ENCODE results near the gene SAMD4A.

Gene SAMD4A

DNA sequence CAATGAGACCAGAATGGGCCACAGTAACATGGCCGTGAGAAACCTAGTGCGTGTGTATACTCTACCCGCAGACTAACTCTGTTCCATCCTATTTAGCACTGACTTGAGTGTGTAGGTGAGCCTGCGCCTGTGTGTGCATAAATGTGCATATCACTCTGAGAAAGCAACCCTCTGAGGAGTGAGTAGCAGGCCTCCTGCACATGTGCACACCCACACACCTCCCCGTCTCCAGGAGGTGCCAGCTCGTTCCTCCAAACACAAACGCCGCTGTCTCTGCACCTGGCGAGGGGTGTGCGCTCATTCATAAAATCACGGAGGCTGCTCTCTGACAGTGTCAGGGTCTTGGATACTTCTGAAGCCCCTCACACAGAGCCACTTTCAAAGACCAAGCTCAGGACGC is 196.8 kb downstream of the SAMD4A start:
- no peaks in the 10 kb centered on the region for H3K4me1 ChIP-seq (ENCODE audit: control insufficient read depth, low read depth, low read length)
- H3K36me3 ChIP-seq (ENCODE audit: control insufficient read depth, low read depth, low read length): no peaks in the 10 kb centered on the region
- no peak overlapping the region for H3K9ac ChIP-seq (ENCODE audit: low read length)
- H3K4me3 ChIP-seq (ENCODE audit: low read length): no peak overlapping the region
- no peaks in the 10 kb centered on the region for H3K27me3 ChIP-seq (ENCODE audit: control insufficient read depth, insufficient read depth, low read length)
- H3K9me3 ChIP-seq (ENCODE audit: control insufficient read depth, low read depth, low read length): no peaks in the 10 kb centered on the region
- H3K27ac ChIP-seq (ENCODE audit: low read length): no peak overlapping the region

DNA sequence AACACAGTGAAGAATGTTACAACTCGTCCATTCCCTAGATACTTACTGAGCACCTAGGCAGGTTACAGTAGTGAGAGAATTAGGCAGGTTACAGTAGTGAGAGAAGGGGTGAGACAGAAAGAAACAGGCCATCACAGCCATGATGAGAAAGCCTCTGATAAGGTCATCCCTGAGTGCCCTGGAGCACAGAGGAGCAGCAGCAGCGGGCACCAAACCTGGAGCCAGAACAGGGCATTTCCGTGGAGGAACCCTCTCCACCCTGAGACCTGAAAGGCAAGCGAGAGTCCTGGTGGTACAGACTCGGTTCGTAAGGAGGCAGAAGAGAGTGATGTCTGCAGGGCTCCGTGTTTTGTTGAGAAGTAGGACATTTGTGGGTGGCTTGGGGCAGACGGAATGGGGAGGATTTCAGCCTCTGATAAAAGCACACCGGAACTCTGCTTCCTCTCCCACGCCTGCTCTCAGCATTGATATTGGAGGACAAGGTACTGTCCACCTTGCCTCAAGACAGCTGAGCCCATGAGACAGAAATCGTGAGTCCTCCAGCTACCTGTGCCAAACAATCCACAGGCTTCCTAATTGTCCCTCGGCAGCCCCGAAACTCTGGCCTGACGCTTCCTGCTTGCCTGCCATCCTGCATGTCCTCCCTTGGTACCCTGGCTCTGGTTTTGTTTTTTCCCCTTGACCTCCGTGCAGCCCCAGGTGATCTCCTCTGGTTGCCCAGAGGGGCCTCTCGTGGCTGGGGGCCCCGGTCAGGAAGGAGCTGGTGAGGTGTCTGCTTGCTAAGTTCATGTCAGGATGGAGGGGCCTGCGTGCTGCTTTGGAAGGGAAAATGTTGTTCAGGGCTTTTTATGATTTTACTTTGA is 199.6 kb downstream of the SAMD4A start:
- Histone ChIP-seq H3K9me3 (ENCODE audit: control insufficient read depth, low read depth, low read length) (no peaks in the 10 kb centered on the region), H3K36me3 (ENCODE audit: control insufficient read depth, low read depth, low read length) (no peaks in the 10 kb centered on the region), H3K4me3 (ENCODE audit: low read length) (no peak overlapping the region), H3K4me1 (ENCODE audit: control insufficient read depth, low read depth, low read length) (no peaks in the 10 kb centered on the region), H3K27me3 (ENCODE audit: control insufficient read depth, insufficient read depth, low read length) (no peaks in the 10 kb centered on the region), H3K27ac (ENCODE audit: low read length) (no peak overlapping the region), H3K9ac (ENCODE audit: low read length) (no peak overlapping the region)

DNA sequence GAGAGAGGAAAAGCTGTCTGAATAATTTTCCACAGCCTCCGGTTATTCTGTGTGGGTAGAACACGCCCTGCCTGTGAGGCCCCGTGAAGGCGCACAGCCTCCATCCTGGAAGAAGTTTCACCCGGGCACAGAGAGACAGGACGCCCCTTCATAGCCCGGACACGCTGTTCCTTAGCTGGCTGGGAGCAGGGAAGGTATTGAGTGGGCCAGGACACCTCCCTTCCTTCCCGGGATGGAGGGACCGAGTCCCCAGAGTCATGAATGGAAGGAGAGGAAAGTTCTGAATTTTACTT is 200.2 kb downstream of the SAMD4A start:
- Histone ChIP-seq H3K9ac (ENCODE audit: low read length) (no peak overlapping the region), H3K36me3 (ENCODE audit: control insufficient read depth, low read depth, low read length) (no peaks in the 10 kb centered on the region), H3K4me1 (ENCODE audit: control insufficient read depth, low read depth, low read length) (no peaks in the 10 kb centered on the region), H3K9me3 (ENCODE audit: control insufficient read depth, low read depth, low read length) (no peaks in the 10 kb centered on the region), H3K27me3 (ENCODE audit: control insufficient read depth, insufficient read depth, low read length) (no peaks in the 10 kb centered on the region), H3K4me3 (ENCODE audit: low read length) (no peak overlapping the region), H3K27ac (ENCODE audit: low read length) (no peak overlapping the region)

DNA sequence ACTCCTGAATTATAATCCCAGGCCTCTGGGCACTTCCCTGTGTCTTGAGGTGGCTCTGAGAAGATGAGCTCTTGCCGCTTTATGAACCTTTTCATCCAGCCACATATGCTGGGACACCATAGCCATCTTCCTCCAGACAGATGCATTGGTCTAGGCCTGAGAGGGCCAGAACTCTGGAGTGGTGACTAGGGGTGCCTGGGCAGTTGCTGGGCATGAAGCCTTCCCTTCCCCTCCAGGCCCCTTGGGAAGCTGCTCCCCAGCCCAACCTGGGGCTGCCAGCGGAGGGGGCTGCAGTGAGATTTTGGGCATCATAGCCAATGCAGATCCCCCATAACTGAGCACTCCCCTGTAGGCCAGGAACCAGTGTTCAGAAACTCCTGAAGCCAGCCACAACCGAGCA is 200.5 kb downstream of the SAMD4A start:
- Histone ChIP-seq H3K36me3 (ENCODE audit: control insufficient read depth, low read depth, low read length) (no peaks in the 10 kb centered on the region), H3K27me3 (ENCODE audit: control insufficient read depth, insufficient read depth, low read length) (no peaks in the 10 kb centered on the region)

DNA sequence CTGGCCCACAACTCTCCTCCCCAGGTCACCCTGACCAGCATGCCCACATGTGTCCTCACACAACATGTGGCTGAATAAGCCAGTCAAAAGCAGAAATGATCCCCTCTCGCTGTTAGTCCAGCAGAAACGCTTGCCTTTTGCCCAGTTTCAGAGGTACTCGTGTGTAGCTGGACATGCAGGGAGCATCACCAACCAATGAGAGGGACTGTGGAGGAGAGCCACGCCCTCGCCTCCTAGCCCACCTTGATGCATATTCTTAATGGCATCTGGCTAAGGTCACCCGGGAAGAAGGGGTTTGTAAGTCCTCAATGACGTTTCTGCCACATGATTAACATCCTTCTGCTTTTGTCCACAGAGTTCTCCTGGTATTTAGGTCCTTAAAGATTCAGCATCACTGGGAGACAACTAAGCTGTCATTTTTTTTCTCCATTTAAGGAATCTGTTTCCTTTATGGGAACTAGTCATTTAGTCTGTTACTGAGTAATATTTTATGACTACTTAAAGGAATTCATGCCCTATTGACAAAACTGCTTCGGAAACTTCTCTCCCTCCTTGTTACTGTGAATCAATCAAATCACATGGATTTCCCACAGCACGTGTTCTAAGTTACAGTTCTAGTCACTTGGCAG is 201.7 kb downstream of the SAMD4A start:
- H3K4me3 ChIP-seq (ENCODE audit: low read length): no peak overlapping the region
- no peaks in the 10 kb centered on the region for H3K9me3 ChIP-seq (ENCODE audit: control insufficient read depth, low read depth, low read length)
- no peak overlapping the region for H3K9ac ChIP-seq (ENCODE audit: low read length)
- H3K27me3 ChIP-seq (ENCODE audit: control insufficient read depth, insufficient read depth, low read length): no peaks in the 10 kb centered on the region
- no peaks in the 10 kb centered on the region for H3K36me3 ChIP-seq (ENCODE audit: control insufficient read depth, low read depth, low read length)
- no peak overlapping the region for H3K27ac ChIP-seq (ENCODE audit: low read length)
- H3K4me1 ChIP-seq (ENCODE audit: control insufficient read depth, low read depth, low read length): peaks cover 11% of the 10 kb centered on the region

More for the DNA sequence above, 200.5 kb downstream of the SAMD4A start:
- H3K4me1 ChIP-seq (ENCODE audit: control insufficient read depth, low read depth, low read length): peaks cover under 1% of the 10 kb centered on the region
- H3K27ac ChIP-seq (ENCODE audit: low read length): no peak overlapping the region
- no peaks in the 10 kb centered on the region for H3K9me3 ChIP-seq (ENCODE audit: control insufficient read depth, low read depth, low read length)
- no peak overlapping the region for H3K9ac ChIP-seq (ENCODE audit: low read length)
- no peak overlapping the region for H3K4me3 ChIP-seq (ENCODE audit: low read length)

DNA sequence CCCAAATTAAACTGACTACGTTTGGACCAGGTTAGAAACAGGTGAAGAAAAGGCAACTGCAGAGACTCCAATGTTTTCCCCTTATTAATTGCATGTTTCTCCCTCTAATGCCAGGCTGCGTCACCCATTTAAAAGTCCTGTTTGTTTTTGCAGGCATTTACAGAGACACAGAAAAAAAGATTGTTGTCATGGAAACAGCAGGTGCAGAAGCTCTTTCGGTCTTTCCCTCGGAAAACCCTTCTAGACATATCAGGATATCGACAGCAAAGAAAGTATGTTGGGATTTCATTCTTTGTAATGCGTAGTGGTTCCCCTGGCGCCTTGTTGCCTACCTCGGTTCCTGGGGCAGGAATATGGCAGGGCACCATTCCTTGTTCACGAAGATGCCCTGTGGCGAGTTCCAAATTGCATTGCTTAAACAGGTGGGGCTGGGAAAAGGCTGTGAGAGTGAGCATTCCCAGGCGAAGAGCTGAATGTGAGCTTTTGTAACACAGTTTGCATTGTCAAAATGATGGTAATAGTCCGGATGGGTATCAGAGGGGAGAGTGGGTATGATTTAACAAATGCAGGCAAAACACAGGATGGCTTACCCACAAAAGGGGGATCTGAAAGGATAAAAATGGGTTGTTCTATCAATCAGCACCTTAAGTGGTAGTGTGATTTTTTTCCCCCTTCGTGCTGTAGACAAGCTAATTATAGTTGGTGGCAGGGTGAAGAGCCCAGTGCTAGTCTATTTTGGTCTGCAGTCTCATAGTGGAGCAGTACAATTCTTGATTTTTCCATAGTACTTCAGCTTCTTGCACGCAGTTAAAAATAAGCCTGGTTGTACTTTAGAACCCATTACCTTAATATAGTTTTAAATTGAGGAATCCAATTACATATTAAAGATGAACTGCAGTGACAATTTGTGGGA is 203.3 kb downstream of the SAMD4A start:
- H3K4me3 ChIP-seq (ENCODE audit: low read length): no peak overlapping the region
- no peaks in the 10 kb centered on the region for H3K27me3 ChIP-seq (ENCODE audit: control insufficient read depth, insufficient read depth, low read length)
- H3K4me1 ChIP-seq (ENCODE audit: control insufficient read depth, low read depth, low read length): peaks cover 13% of the 10 kb centered on the region
- H3K9ac ChIP-seq (ENCODE audit: low read length): no peak overlapping the region
- no peak overlapping the region for H3K27ac ChIP-seq (ENCODE audit: low read length)
- no peaks in the 10 kb centered on the region for H3K36me3 ChIP-seq (ENCODE audit: control insufficient read depth, low read depth, low read length)
- H3K9me3 ChIP-seq (ENCODE audit: control insufficient read depth, low read depth, low read length): no peaks in the 10 kb centered on the region

DNA sequence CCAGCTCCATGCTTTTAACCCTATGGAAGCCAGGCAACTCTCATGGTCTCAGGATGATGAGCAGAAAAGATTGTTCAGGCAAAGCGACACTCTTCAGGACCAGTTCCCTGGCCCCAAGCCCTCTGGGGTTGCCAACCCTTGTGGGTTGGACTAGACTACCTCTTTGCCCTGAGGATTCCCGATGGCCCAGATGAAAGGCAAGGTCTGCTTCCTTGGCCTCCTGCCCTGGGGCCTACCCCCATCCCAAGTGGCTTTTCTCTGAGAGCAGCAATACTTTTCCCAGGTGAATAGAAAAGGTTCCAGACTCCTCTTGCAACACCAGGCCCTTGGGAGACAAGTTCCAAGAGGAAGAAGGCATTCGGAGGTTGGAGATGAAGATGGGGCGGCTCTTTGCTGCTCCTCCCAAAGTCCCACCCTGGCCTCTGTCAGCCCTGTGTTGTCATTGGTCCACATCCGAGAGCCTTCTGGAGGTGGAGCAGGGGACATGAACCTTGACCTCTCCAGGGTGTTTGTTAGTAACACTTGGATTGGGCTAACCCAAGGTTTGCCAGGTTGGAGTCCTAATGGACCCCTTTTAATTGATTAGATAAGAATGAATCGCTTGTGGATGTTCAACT is 204.6 kb downstream of the SAMD4A start:
- H3K27ac ChIP-seq (ENCODE audit: low read length): no peak overlapping the region

DNA sequence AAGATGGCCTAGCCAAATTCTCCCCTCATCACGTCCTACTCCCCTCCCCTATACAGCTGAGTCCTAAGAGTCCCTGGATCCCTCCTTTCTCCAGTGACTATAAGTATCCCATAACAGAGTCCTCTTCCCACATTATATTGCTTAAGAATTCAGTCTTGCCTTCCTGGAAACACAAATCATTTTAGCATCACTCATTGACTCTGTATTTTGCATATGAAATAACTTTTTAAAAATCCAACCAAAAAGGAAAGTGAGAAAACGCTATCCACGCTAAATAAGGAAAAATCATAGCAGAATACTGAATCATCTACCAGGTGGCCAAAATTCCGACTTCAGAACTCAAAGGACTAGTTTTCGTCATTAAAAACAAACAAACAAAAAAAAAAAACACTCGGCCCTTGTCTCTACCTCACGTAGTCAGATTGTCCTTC is 205.5 kb downstream of the SAMD4A start:
- H3K27ac ChIP-seq (ENCODE audit: low read length): no peak overlapping the region
- no peak overlapping the region for H3K4me3 ChIP-seq (ENCODE audit: low read length)
- H3K27me3 ChIP-seq (ENCODE audit: control insufficient read depth, insufficient read depth, low read length): no peaks in the 10 kb centered on the region
- no peaks in the 10 kb centered on the region for H3K36me3 ChIP-seq (ENCODE audit: control insufficient read depth, low read depth, low read length)
- no peak overlapping the region for H3K9ac ChIP-seq (ENCODE audit: low read length)
- no peaks in the 10 kb centered on the region for H3K9me3 ChIP-seq (ENCODE audit: control insufficient read depth, low read depth, low read length)
- peaks cover 13% of the 10 kb centered on the region for H3K4me1 ChIP-seq (ENCODE audit: control insufficient read depth, low read depth, low read length)

More for the DNA sequence above, 204.6 kb downstream of the SAMD4A start:
- H3K9ac ChIP-seq (ENCODE audit: low read length): no peak overlapping the region
- H3K27me3 ChIP-seq (ENCODE audit: control insufficient read depth, insufficient read depth, low read length): no peaks in the 10 kb centered on the region
- no peaks in the 10 kb centered on the region for H3K9me3 ChIP-seq (ENCODE audit: control insufficient read depth, low read depth, low read length)
- peaks cover 13% of the 10 kb centered on the region for H3K4me1 ChIP-seq (ENCODE audit: control insufficient read depth, low read depth, low read length)
- H3K36me3 ChIP-seq (ENCODE audit: control insufficient read depth, low read depth, low read length): no peaks in the 10 kb centered on the region
- H3K4me3 ChIP-seq (ENCODE audit: low read length): no peak overlapping the region

DNA sequence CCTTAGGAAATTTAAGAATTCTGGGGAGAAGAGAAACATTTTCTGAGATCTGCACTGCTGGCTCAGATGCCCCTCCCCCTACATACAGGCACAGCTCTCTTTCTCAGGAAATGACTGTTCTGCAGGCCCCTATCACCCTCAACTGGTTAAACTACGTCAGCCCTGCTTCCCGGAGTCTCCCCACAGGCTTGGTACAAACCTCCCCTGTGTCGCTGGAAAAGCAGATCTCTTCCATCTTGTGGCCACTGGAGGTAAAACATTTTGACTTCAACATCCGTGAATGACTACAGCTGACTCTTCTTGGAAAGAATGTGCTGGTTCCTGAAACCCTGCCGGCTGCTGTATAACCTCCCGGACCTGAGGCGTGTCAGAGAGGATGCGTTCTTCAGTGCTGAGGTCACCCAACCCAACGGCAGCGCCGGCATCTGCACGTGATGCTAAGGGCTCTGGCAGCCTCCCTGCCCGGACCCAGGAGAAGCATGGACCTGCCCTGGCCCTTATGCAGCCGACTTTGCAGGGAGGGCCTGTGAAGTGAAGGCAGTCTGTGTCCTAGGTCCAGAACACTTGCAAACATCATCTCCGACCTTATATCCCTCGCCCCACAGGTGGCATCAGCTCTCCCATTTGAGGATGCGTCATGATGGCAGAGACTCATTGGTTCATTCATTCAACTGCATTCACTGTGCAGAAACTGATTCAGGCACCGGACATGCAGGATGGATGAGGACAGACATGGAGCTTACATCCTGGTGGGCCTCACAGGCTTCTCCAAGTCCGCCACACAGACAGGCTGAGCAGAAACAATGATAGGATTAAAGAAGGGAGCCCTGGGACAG is 206.5 kb downstream of the SAMD4A start:
- Histone ChIP-seq H3K4me1 (ENCODE audit: control insufficient read depth, low read depth, low read length) (peaks cover 13% of the 10 kb centered on the region), H3K27ac (ENCODE audit: low read length) (no peak overlapping the region), H3K9ac (ENCODE audit: low read length) (no peak overlapping the region), H3K36me3 (ENCODE audit: control insufficient read depth, low read depth, low read length) (no peaks in the 10 kb centered on the region), H3K27me3 (ENCODE audit: control insufficient read depth, insufficient read depth, low read length) (no peaks in the 10 kb centered on the region), H3K9me3 (ENCODE audit: control insufficient read depth, low read depth, low read length) (no peaks in the 10 kb centered on the region), H3K4me3 (ENCODE audit: low read length) (no peak overlapping the region)

DNA sequence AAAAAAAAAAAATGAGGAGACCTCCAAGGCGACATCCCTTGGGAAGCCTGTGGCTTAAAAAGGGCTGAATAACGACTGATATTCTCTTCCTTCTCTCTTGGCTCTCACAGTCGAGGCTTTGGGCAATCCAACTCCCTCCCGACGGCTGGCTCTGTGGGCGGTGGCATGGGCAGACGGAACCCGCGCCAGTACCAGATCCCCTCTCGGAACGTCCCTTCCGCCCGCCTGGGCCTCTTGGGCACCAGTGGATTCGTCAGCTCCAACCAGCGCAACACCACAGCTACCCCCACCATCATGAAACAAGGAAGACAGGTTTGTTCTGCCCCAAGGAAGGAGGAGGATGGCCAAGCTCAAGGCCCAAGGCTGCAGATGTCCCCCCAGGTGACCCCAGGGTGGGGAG is 207.9 kb downstream of the SAMD4A start:
- no peak overlapping the region for H3K9ac ChIP-seq (ENCODE audit: low read length)
- H3K27me3 ChIP-seq (ENCODE audit: control insufficient read depth, insufficient read depth, low read length): no peaks in the 10 kb centered on the region
- no peak overlapping the region for H3K27ac ChIP-seq (ENCODE audit: low read length)
- H3K9me3 ChIP-seq (ENCODE audit: control insufficient read depth, low read depth, low read length): no peaks in the 10 kb centered on the region
- H3K36me3 ChIP-seq (ENCODE audit: control insufficient read depth, low read depth, low read length): no peaks in the 10 kb centered on the region
- peaks cover 13% of the 10 kb centered on the region for H3K4me1 ChIP-seq (ENCODE audit: control insufficient read depth, low read depth, low read length)
- no peak overlapping the region for H3K4me3 ChIP-seq (ENCODE audit: low read length)

Data from iPS-18a (cell line).